MM.1S (cell line): ENCODE measurements around the gene SMIM35.

Source experiments
- DNase-seq: peaks from one replicate; pipeline ENCODE4 v3.0.0-alpha.2; 2015
- H2AFZ ChIP-seq: fragments of 300-600 bp; sonication (generic); 2 replicates; pipeline ENCODE4 v1.6.0; 2016; ENCODE audit warnings: antibody characterized with exemption, low read length
- H3F3A ChIP-seq: fragments of 300-600 bp; sonication (generic); 2 replicates; pipeline ENCODE4 v1.6.1; 2016; ENCODE audit warnings: mild to moderate bottlenecking, antibody characterized with exemption, low read length, moderate library complexity, mixed read lengths; ENCODE audit not compliant: insufficient read depth
- H3K27ac ChIP-seq: fragments of 300-600 bp; sonication (generic); 2 replicates; pipeline ENCODE4 v1.5.1; 2016; ENCODE audit warnings: mild to moderate bottlenecking, low read length
- H3K27me3 ChIP-seq: fragments of 300-600 bp; sonication (generic); replicated peaks from 2 replicates; pipeline ENCODE4 v1.6.0; 2016; ENCODE audit warnings: low read length; ENCODE audit not compliant: insufficient read depth
- H3K36me3 ChIP-seq: fragments of 300-600 bp; sonication (generic); replicated peaks from 2 replicates; pipeline ENCODE4 v1.6.1; 2016; ENCODE audit warnings: mild to moderate bottlenecking, low read length, mixed read lengths; ENCODE audit not compliant: insufficient read depth
- H3K4me1 ChIP-seq: fragments of 300-600 bp; sonication (generic); 2 replicates; pipeline ENCODE4 v1.6.1; 2016; ENCODE audit warnings: low read length, mixed read lengths
- H3K4me2 ChIP-seq: fragments of 300-600 bp; sonication (generic); 2 replicates; pipeline ENCODE4 v1.6.0; 2016; ENCODE audit warnings: low read depth, low read length
- H3K4me3 ChIP-seq: fragments of 300-600 bp; sonication (generic); 2 replicates; pipeline ENCODE4 v1.5.1; 2016; ENCODE audit warnings: low read length, mixed read lengths
- H3K79me2 ChIP-seq: fragments of 300-600 bp; sonication (generic); 2 replicates; pipeline ENCODE4 v1.6.1; 2016; ENCODE audit warnings: mixed run types, low read length, mixed read lengths
- H3K9ac ChIP-seq: fragments of 300-600 bp; sonication (generic); 2 replicates; pipeline ENCODE4 v1.6.1; 2016; ENCODE audit warnings: low read length, mixed read lengths
- H3K9me2 ChIP-seq: fragments of 300-600 bp; sonication (generic); replicated peaks from 2 replicates; pipeline ENCODE4 v1.6.1; 2016; ENCODE audit warnings: mild to moderate bottlenecking, low read length, mixed read lengths; ENCODE audit not compliant: insufficient read depth
- H3K9me3 ChIP-seq: fragments of 300-600 bp; sonication (generic); replicated peaks from 2 replicates; pipeline ENCODE4 v1.6.1; 2016; ENCODE audit warnings: mild to moderate bottlenecking, low read length, mixed read lengths; ENCODE audit not compliant: insufficient read depth
- H4K20me1 ChIP-seq: fragments of 300-600 bp; sonication (generic); 2 replicates; pipeline ENCODE4 v1.6.1; 2016; ENCODE audit warnings: mild to moderate bottlenecking, low read length, moderate library complexity, mixed read lengths; ENCODE audit not compliant: insufficient read depth
- CTCF ChIP-seq: fragments of 300-600 bp; sonication (generic); IDR thresholded peaks from 2 replicates; pipeline ENCODE4 v1.5.1; 2016; ENCODE audit warnings: antibody characterized with exemption, low read length, mixed read lengths
- EZH2 ChIP-seq: fragments of 300-600 bp; sonication (generic); optimal IDR thresholded peaks from 2 replicates; pipeline ENCODE3; 2017; ENCODE audit warnings: low read depth, mild to moderate bottlenecking, antibody characterized with exemption, low read length, mixed read lengths
- EZH2phosphoT487 ChIP-seq: fragments of 300-600 bp; sonication (generic); IDR thresholded peaks from 2 replicates; pipeline ENCODE4 v1.6.1; 2018; ENCODE audit warnings: antibody characterized with exemption, low read length

SMIM35 gene

GRCh38 chr11:117980720-117981119, 106.0 kb downstream of the SMIM35 start:
- H3F3A ChIP-seq: no peaks in the 10 kb centered on the region
- no peaks in the 10 kb centered on the region for H3K9me2 ChIP-seq
- H3K9me3 ChIP-seq: no peaks in the 10 kb centered on the region
- no peak overlapping the region for H3K4me3 ChIP-seq
- no peak overlapping the region for H3K4me2 ChIP-seq
- no peaks in the 10 kb centered on the region for H4K20me1 ChIP-seq
- no peaks in the 10 kb centered on the region for H3K4me1 ChIP-seq
- H3K36me3 ChIP-seq: no peaks in the 10 kb centered on the region
- no peaks in the 10 kb centered on the region for H3K79me2 ChIP-seq
- no peak overlapping the region for H2AFZ ChIP-seq
- DNase-seq: no peak
- no peaks in the 10 kb centered on the region for H3K27me3 ChIP-seq
- TF ChIP-seq CTCF: no peak
- no peak for TF ChIP-seq EZH2
- TF ChIP-seq EZH2phosphoT487: no peak
- H3K27ac ChIP-seq: no peak overlapping the region
- H3K9ac ChIP-seq: no peak overlapping the region

GRCh38 chr11:117980280-117980679, 106.5 kb downstream of the SMIM35 start:
- no peaks in the 10 kb centered on the region for H3K4me1 ChIP-seq
- H3K9me3 ChIP-seq: no peaks in the 10 kb centered on the region
- H3K4me2 ChIP-seq: no peak overlapping the region
- DNase-seq: no peak
- TF ChIP-seq EZH2phosphoT487 (no peak), EZH2 (no peak), CTCF (no peak)
- no peaks in the 10 kb centered on the region for H3F3A ChIP-seq
- no peak overlapping the region for H2AFZ ChIP-seq
- no peak overlapping the region for H3K27ac ChIP-seq
- H3K79me2 ChIP-seq: no peaks in the 10 kb centered on the region
- no peaks in the 10 kb centered on the region for H4K20me1 ChIP-seq
- no peaks in the 10 kb centered on the region for H3K9me2 ChIP-seq
- no peaks in the 10 kb centered on the region for H3K27me3 ChIP-seq
- H3K9ac ChIP-seq: no peak overlapping the region
- H3K36me3 ChIP-seq: no peaks in the 10 kb centered on the region
- H3K4me3 ChIP-seq: no peak overlapping the region

- no peak for DNase-seq
- Histone ChIP-seq H3K9ac (no peak overlapping the region), H3K9me2 (no peaks in the 10 kb centered on the region), H3K79me2 (no peaks in the 10 kb centered on the region), H3K27me3 (no peaks in the 10 kb centered on the region), H2AFZ (no peak overlapping the region), H3K27ac (no peak overlapping the region), H3K9me3 (no peaks in the 10 kb centered on the region), H3K36me3 (no peaks in the 10 kb centered on the region), H3K4me1 (no peaks in the 10 kb centered on the region), H3F3A (no peaks in the 10 kb centered on the region), H3K4me3 (no peak overlapping the region), H4K20me1 (no peaks in the 10 kb centered on the region), H3K4me2 (no peak overlapping the region)
- TF ChIP-seq EZH2 (no peak), EZH2phosphoT487 (no peak), CTCF (no peak)
Measured at GRCh38 chr11:117979481-117980211, 107.1 kb downstream of the SMIM35 start.
